ENCODE measurements around the gene HMGN3.

GRCh38 chr6:79239536-79240168 is 5.2 kb upstream of the HMGN3 start:
- TF ChIP-seq, protein P1, sequence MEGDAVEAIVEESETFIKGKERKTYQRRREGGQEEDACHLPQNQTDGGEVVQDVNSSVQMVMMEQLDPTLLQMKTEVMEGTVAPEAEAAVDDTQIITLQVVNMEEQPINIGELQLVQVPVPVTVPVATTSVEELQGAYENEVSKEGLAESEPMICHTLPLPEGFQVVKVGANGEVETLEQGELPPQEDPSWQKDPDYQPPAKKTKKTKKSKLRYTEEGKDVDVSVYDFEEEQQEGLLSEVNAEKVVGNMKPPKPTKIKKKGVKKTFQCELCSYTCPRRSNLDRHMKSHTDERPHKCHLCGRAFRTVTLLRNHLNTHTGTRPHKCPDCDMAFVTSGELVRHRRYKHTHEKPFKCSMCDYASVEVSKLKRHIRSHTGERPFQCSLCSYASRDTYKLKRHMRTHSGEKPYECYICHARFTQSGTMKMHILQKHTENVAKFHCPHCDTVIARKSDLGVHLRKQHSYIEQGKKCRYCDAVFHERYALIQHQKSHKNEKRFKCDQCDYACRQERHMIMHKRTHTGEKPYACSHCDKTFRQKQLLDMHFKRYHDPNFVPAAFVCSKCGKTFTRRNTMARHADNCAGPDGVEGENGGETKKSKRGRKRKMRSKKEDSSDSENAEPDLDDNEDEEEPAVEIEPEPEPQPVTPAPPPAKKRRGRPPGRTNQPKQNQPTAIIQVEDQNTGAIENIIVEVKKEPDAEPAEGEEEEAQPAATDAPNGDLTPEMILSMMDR (IDR thresholded peaks at IDR 0.05; ENCODE audit: low read length) = no peak
- TF ChIP-seq EZH2 (IDR thresholded peaks at IDR 0.05; ENCODE audit: borderline replicate concordance, low read length) = no peak
